Left ventricle myocardium superior (tissue), 1 donor: Measurements from ENCODE around the gene MINK1. TPM values are rescaled to one million over a fixed set of nuclear protein-coding genes. Genes with fewer than 3 reads are reported as not detected.
"Not testable (repeated sequence)": the region's sequence is repeated elsewhere in the genome, so short reads cannot be mapped to it uniquely, and the experiment has no call there.

Source experiments
- ATAC-seq: fragments of 200-7000 bp; cut with Tn5 transposase; one replicate; pipeline ENCODE4 v1.9.1; 2020; ENCODE audit warnings: mild to moderate bottlenecking, moderate library complexity
- DNase-seq: peaks from one replicate; pipeline ENCODE4 v3.0.0-alpha.2; 2020
- intact Hi-C: fragments of 100-400 bp; cut with micrococcal nuclease; formaldehyde crosslinking; loops from one replicate; pipeline ENCODE4 v1.11.0; 2022
- total RNA-seq: library from RNA; stranded (reverse); fragmentation: NEBNext Ultra II Directional; extraction: Animal tissue kit (Norgen Biotek cat#: 25700); gene quantifications from one replicate; pipeline ENCODE4 v1.2.1, GENCODE V29; 2021
- donor health status: DM: no; HTN: yes; CAD: no; lungs with severe emphysema.

Gene MINK1
- total RNA-seq, 1 donor from 2014 or later = 52.2 TPM

DNA sequence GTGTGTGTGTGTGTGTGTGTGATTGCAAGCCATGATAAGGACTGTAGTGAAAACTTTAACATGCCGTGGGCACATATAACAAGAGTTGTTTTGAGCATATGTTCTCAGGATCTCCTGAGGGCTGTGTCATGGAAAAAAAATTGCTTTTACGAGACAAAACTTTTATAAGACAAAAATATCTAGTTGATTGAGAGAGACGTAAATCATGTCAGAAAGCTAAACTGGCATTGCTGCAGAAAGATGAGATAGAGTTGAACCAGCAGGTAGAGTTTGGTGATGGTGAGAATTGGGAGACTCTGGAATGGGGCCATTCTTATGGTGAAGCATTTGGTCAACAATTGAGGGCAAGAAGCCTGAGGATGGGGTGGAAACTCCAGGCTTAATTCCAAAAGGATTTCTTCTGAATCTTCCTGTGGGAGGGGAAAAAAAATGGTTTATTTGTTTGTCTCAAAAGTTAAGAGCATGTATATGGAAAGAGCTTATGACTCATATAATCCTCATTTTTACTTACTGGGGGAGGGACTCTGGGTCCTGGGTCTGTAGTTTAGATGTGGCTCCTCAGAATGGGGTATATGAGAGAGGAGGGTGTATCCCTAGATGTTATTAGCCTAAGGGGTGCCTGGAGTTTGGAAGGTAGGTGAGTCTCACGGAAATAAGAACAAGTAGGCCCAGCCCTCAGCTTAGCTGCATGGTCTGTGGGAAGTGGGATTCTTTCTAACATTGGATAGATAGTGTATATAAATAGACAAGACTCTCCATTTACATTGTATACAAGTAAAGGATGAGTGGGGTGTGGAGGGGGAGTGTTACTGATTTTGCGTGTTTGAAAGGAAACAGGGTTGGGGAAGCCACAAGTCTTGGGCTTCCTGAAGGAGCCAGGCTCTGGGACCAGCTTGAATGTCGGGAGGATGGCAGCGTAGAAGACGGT lies 7.1 kb downstream of the MINK1 start:
- ATAC-seq (no peak), DNase-seq (no peak)
- intact Hi-C loops = no loop called here

DNA sequence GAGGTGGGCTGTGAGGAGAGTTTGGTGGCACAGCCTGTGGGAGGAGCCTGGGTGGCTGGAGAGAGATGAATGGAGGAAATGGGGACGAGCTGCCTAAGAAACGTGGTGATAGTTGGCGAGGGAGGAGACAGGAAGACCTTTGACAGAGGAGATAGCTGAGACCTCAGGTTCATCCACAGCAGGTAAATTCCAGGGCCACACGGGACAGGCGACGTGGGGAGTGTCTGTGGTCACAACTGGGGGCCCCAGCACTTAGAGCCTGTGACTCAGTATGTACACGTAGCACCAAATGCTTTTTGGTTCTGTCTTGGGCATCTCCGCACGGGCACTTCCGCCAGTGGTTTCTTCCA lies 7.7 kb downstream of the MINK1 start:
- no peak for DNase-seq
- ATAC-seq = no peak
- intact Hi-C loops = no loop called here

DNA sequence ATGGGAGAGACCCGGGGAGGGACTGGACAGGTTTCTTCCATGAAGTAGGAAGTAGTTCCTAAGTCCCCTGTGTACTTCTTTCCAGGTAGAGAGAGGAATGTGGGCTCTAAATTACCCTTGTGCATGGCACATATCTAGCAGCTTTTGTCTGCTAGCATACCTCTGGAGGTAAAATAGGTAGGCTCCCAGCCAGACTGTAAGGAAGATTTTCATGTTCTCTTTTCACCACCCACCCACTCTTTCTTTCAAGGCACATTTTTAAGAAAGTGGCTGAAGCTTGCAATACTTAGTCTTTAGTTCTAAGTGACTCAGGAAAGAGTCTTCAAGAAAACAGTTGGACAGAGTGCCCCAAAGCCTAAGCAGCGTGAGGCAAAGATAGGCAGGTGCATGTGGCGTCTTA lies 9.2 kb downstream of the MINK1 start:
- no peak for DNase-seq
- no peak for ATAC-seq
- intact Hi-C loops = no loop called here

DNA sequence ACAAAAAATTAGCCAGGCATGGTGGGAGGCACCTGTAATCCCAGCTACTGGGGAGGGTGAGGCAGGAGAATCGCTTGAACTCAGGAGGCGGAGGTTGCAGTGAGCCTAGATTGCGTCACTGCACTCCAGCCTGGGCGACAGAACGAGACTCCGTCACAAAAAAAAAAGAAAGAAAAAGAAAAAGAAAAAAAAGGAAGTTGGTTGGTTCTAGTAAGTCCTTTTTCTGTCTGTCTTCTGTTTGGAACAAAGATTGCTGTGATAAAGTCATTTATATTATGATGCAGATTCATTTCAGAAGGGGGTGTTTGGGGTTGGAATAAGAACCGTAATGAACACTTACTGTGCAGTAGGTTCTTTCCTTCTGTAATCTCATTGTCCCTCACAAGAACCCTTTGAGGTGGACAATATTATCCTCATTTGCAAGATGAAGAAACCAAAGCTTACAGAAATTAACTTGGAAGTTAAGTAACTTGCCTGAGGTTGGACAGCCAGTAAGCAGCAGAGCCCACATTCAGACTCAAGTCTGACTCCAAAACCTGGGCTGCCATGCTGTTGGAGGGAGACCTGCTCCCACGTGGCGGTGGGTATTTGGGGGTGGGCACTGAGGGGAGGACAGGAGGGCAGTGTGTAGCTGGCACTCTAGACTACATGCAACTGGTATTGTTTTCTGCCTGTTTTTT lies 10.3 kb downstream of the MINK1 start:
- DNase-seq = no peak
- intact Hi-C loops = no loop called here
- ATAC-seq = no peak

DNA sequence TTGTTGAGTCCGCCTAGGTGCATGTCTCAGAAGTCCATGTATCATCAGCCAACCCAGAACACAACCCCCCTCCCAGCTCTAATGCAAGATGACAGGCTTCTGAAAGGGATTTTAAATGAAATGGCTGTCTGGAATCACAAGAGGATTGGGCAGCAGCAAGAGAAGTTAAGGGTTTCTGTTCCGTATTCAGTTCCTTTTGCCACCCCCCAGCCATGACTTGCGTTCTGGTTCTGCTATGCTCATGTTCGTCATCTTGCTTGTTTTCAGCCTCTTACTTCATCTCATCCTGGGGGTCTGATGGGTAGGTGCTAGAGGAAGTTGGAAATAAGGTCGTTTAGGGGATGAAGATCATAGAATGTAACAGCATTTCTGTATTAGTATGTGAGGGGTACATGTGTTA lies 12.0 kb downstream of the MINK1 start:
- DNase-seq (no peak), ATAC-seq (no peak)
- intact Hi-C loops = no loop called here

DNA sequence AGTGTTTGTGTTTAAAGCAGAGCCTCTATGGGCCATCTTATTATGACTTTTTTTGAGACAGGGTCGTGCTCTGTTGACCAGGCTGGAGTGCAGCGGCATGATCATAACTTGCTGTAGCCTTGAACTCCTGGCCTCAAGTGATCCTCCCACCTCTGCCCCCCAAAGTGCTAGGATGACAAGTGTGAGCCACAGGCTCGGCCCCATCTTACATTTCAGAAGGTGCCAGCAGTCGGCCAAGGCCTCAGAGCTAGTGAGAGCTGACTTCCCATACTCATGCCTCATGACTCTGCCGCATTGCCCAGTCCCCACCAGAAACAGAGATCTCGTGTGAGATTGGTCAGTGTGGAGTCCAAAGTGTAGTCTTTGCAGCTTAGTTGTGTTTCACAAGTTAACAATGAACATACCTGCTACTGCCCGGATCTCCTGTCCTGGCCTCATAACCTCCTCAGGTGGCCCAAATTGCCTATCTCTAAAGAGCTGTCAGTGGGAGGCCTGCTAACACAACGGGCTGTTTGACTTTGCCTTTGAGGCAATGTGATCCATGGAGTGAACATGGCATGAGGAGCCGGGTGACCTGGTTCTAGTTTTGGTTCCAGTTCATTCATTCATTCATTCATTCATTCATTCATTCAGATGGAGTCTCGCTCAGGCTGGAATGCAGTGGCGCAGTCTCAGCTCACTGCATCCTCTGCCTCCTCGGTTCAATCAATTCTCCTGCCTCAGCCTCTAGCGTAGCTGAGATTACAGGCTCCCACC lies 13.7 kb downstream of the MINK1 start:
- intact Hi-C loops = no loop called here
- no peak for DNase-seq

DNA sequence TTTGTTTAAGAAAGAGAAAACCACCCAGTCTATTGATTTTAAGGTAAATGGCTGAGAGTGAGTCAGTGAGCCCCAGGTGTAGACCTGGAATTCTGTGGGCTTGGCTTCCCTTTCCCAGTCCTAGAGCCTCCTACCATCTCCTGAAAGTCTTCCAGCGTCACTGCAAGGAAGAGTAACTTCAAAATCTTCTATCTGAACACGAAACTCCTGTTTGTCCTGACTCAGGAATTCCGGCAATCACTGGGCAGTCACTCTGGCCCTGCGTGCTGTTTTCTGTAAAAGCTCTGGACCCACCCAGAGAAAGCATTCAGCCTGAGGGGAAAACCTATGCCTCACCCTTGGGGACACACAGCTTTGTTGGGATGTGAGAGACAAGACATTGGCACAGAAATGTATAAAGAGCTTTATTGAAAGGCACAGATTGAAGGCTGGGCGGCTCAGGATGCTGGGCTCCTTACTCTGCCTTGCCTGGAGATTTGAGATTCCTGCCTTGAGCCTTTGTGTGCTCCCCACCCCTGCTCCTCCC lies 15.9 kb downstream of the MINK1 start:
- intact Hi-C loops = no loop called here
- DNase-seq (no peak), ATAC-seq (no peak)

More for the DNA sequence above, 13.7 kb downstream of the MINK1 start:
- no peak for ATAC-seq

DNA sequence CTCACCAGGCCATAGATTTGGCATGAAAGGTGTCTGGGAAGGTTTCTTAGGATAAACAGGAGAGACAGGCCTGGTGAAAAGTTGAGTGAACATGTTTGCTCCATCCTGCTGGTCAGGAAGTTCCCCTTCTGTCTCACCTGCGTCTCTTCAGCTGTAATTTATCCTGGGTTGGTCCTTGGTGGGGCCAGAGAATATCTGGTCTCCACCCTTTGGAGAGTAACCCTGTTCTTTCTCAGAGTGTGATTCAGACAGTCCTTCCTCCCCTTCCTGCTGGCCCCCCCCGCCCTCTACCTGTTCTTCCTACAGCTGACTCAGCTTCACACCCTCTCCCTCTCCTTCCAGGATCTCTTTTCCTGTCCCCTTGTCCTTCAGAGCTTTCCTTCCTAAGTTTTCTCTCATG lies 17.1 kb downstream of the MINK1 start:
- DNase-seq (no peak), ATAC-seq (no peak)
- intact Hi-C loops = no loop called here

DNA sequence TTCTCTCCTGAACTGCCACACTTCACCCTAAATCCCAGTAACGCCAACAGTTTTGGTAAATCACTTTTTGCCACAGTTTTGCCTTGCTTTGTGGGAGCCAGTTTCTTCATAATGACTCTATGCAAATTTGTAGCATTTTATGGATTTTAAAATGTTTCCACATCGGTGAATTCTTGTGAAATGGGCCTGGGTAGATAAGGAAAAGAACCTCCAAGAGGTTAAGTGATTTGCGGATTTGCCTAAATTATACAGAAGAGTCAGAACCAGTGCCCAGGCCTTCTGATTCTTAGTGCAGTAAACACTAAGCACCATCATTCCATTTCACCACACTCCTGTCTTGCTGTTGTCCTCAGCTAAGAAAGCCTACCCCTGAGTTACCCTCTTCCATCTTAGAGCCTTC lies 17.9 kb downstream of the MINK1 start:
- intact Hi-C loops = no loop called here
- ATAC-seq = no peak
- no peak for DNase-seq

DNA sequence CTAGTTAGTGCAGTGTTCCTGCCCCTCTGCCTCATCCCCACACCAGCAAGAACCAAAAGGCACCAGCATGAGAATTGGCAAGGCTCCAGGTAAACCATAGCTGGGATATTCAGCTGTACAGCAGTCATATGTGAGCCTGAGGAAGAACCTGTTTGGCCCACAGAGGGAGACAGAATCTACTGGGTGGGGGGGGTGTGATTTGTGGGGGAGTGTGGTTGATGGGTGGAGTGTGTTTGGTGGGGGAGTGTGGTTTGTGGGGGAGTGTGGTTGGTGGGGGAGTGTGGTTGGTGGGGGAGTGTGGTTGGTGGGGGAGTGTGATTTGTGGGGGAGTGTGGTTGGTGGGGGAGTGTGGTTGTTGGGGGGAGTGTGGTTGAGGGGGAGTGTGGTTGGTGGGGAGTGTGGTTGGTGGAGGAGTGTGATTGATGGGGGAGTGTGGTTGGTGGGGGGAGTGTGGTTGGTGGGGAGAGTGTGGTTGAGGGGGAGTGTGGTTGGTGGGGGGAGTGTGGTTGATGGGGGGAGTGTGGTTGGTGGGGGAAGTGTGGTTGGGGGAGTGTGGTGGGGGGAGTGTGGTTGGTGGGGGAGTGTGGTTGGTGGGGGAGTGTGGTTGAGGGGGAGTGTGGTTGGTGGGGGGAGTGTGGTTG lies 19.5 kb downstream of the MINK1 start:
- intact Hi-C loops = no loop called here
- DNase-seq = no peak
- ATAC-seq = no peak

DNA sequence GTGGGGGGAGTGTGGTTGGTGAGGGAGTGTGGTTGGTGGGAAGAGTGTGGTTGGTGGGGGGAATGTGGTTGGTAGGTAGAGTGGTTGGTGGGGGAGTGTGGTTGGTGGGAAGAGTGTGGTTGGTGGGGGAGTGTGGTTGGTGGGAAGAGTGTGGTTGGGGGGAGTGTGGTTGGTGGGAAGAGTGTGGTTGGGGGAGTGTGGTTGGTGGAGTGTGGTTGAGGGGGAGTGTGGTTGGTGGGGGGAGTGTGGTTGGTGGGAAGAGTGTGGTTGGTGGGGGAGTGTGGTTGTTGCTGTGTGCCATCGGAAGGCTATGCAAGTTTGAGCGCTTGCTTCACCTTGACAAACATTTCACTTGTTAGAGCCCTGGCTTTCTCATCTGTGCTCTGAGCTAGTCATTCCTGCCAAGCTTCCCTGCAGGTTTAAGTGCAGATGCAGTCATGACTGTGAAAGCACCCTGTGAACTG lies 20.1 kb downstream of the MINK1 start:
- intact Hi-C loops = no loop called here

DNA sequence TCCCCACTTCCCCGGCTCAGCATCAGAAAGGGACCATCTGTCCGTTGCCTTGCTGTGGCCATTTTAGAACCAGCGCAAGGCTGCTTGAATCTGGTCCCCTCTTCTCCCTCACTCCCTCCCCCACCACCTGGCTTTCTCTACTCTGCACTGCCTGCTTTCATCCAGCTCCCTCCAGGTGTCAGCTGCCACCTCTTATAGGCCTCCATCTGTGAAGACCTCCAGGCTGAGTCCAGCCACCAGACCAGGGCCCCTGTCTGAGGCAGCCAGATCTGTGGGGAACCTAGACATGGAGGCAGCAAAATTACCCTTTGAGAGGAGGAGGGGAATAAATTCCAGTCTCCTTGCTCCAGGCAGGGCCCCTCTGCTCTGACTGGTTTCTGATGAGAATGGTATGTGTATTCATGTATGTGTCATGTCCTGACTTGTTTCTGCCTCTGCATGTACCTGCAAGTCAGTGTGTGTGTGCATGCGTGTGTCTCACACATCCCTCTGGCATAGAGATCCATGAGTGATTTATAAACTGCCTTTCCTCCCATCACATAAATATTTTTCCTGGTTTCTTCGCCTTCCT lies 21.1 kb downstream of the MINK1 start:
- intact Hi-C loops = no loop called here
- ATAC-seq (no peak), DNase-seq (no peak)

More for the DNA sequence above, 20.1 kb downstream of the MINK1 start:
- DNase-seq (no peak), ATAC-seq (no peak)

DNA sequence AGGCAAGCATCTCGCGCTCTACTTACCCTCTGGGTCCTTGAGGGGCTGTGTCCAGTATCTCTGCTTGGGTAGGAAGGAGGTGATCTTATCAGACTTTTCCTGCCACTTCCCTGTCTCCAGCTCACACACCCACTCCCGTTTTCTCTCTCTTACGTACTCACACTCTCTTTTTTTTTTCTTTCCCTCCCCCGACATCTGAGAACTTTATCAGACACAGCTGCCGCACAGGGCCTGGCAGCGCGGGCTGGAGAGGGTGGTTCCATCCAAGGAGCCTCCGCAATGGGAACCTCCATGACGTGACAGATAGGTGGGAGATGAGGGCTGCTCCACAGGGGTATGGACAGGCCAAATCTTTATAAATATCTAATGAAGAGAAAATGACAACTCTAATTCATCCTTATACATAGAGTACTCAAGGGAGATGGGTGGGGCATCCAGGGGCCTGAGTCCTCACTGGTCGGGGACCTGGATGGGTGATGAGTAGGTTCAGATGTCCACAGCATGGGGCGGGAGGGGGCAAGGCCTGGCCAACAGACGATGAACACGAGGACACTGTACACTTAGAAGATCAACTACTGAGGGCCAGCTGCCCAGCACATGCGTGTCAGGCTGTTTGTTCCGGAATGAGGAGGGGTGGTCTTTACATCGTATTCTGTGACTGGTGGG lies 23.3 kb downstream of the MINK1 start:
- ATAC-seq (no peak), DNase-seq (no peak)
- intact Hi-C loops = no loop called here

DNA sequence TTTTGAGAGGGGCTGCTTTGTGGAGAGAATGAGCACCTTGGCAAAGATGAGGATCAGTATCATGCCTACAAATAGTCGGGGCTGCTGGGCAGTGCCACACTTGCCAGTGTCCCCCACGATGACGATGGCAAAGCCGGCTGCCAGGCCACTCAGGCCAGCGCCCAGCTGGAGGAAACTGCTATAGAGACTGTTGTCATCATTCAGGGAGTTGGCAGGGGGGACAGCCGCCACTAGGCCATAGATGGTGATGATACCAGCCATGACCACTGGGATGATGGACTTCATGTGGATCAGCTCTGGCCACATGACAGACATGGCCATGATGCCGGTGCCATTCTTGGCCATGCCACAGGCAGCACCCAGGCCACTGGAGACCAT lies 23.8 kb downstream of the MINK1 start:
- intact Hi-C loops = no loop called here

DNA sequence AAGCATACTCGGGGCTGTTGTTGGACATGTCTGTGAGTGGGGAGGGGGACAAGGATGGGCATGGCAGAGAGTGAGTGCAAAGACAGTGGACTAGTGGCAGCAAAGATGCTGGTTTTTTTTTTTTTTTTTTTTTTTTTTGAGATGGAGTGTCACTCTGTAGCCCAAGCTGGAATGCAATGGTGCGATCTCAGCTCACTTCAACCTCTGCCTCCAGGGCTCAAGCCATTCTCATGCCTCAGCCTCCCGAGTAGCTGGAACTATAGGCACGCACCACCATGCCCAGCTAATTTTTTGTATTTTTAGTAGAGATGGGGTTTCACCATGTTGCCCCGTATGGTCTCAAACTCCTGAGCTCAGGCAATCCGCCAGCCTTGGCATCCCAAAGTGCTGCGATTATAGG lies 24.2 kb downstream of the MINK1 start:
- not testable (repeated sequence) for ATAC-seq, DNase-seq

More for the DNA sequence above, 23.8 kb downstream of the MINK1 start:
- DNase-seq = no peak
- no peak for ATAC-seq

DNA sequence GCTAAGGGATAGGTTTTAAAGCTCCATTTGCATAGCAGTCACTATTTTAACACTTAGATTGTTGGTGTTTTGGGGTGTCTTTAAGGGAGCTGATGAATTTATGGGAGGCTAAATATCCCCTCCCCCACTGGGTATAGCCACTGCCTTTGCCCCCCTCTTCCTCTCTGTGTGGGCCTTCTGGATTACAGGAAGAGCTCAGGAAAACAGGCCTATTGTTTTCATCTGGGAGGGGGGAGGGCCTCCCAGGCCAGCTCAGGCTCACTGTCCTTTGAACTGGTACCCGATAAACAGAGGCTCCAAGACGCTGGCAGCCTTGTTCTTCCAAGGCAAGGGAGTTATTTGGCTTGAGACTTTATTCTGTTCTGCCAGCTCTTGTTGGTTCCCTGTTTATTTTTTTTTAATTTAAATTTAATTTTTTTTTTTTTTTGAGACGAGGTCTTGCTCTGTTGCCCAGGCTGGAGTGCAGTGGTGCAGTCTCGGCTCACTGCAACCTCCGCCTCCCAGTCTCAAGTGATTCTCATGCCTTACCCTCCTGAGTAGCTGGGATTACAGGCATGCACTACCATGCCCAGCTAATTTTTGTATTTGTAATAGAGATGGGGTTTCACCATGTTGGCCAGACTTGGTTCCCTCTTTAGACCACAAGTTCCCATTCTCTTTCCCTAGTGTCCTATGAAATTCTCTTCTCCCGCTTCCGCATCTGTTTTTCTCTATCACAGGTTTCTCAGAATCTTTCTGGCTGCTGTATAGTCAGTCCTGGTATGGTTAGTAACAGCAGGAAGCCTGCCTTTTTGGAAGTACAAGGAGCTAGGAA lies 25.1 kb downstream of the MINK1 start:
- no peak for DNase-seq
- intact Hi-C loops = no loop called here
- ATAC-seq = peak; percentile 69

More for the DNA sequence above, 24.2 kb downstream of the MINK1 start:
- intact Hi-C loops = not testable (repeated sequence)

DNA sequence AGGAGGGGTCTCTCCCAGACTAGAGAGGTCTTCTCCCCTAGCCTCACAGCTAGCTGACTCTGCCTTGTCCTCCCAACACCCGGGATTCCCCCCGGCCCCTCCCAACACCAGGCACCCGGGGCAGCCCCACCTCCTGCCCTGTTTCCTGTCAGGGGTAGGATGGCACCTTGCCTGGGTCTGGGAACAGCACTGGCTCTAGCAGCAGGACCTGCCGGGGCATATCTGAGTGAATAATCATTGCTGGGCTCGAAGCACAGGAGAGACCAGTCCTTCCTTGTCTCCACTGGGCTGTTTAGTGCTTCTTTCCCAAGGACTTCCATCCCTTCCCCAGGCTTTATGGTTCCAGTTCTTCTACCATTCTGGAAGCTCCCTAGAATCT lies 25.7 kb downstream of the MINK1 start:
- peak; percentile 91 for ATAC-seq
- DNase-seq = peak; percentile 79
- intact Hi-C loops = no loop called here
